Activated CD4-positive, alpha-beta T cell treated with anti-CD3 and anti-CD28 coated beads for 24 hours (primary cell): Measurements from ENCODE around the gene NLRP1.

Source experiments
- DNase-seq, 2 donors: peaks; one replicate each; pipeline ENCODE4 v3.0.0-alpha.2; 2020; ENCODE audit warnings: low read depth in 2 of 2

NLRP1 gene

GRCh38 chr17:5516060-5516792 lies 68.1 kb downstream of the NLRP1 start:
- no peak for DNase-seq

- no peak for DNase-seq
These were observed 69.3 kb downstream of the NLRP1 start for GRCh38 chr17:5514976-5515375.

GRCh38 chr17:5513628-5514027 lies 70.7 kb downstream of the NLRP1 start:
- DNase-seq: no peak

- no peak for DNase-seq
These were observed 72.7 kb downstream of the NLRP1 start for GRCh38 chr17:5511401-5512225.

- no peak for DNase-seq
These were observed 73.5 kb downstream of the NLRP1 start for GRCh38 chr17:5510771-5511170.

- no peak for DNase-seq
These were observed 74.8 kb downstream of the NLRP1 start for GRCh38 chr17:5509482-5509881.

GRCh38 chr17:5508810-5509209 lies 75.5 kb downstream of the NLRP1 start:
- no peak for DNase-seq

- DNase-seq: no peak
These were observed 78.0 kb downstream of the NLRP1 start for GRCh38 chr17:5506307-5506706.

- DNase-seq: no peak
These were observed 81.8 kb downstream of the NLRP1 start for GRCh38 chr17:5502552-5502951.

GRCh38 chr17:5501685-5502084 lies 82.6 kb downstream of the NLRP1 start:
- no peak for DNase-seq

GRCh38 chr17:5500589-5501391 lies 83.5 kb downstream of the NLRP1 start:
- peak; percentile 54 to 64 for DNase-seq

GRCh38 chr17:5500247-5500588 lies 84.1 kb downstream of the NLRP1 start:
- DNase-seq: no peak

- no peak for DNase-seq
These were observed 84.7 kb downstream of the NLRP1 start for GRCh38 chr17:5499476-5500231.

- no peak for DNase-seq
These were observed 91.3 kb downstream of the NLRP1 start for GRCh38 chr17:5492970-5493369.

- DNase-seq: no peak
These were observed 95.6 kb downstream of the NLRP1 start for GRCh38 chr17:5488752-5489151.

GRCh38 chr17:5486206-5487124 lies 97.8 kb downstream of the NLRP1 start, which contains the start of gene MIS12:
Gene MIS12 (plus strand): TSS chr17:5486566. CDS start chr17:5488863, 2,297 bp downstream.
- DNase-seq: peak; percentile 94 to 97

GRCh38 chr17:5485270-5486205 lies 98.8 kb downstream of the NLRP1 start, which contains the start of gene DERL2:
Gene DERL2 (minus strand): TSS chr17:5486178. CDS start chr17:5486161, 17 bp downstream.
- peak in 1 of 2 donors; percentile 8 for DNase-seq

GRCh38 chr17:5481451-5481850 lies 102.9 kb downstream of the NLRP1 start:
- no peak for DNase-seq

- no peak for DNase-seq
These were observed 103.3 kb downstream of the NLRP1 start for GRCh38 chr17:5480962-5481361.
